Fibroblast of lung (primary cell): ENCODE results near the gene FAM117A. TPM values are rescaled to one million over a fixed set of nuclear protein-coding genes. Genes with fewer than 3 reads are reported as not detected.

ENCODE experiments used
- DNase-seq, 2 donors: peaks; one replicate each; pipeline versions ENCODE4 v3.0.0 to v3.0.0-alpha.2; 2010; ENCODE audit warnings: low read depth in 2 of 2
- H2AFZ ChIP-seq: 2 replicates; pipeline ENCODE4 v1.5.1; 2012; ENCODE audit warnings: low read length, control low read depth, inconsistent platforms
- H3K27ac ChIP-seq: 2 replicates; pipeline ENCODE4 v1.5.1; 2011; ENCODE audit warnings: low read length, control low read depth; ENCODE audit not compliant: insufficient read depth
- H3K27me3 ChIP-seq: 2 replicates; pipeline ENCODE4 v1.5.1; 2011; ENCODE audit warnings: mild to moderate bottlenecking, low read length; ENCODE audit not compliant: control insufficient read depth, insufficient read depth
- H3K36me3 ChIP-seq: 2 replicates; pipeline ENCODE4 v1.5.1; 2011; ENCODE audit warnings: low read length; ENCODE audit not compliant: control insufficient read depth, insufficient read depth
- H3K4me1 ChIP-seq: 2 replicates; pipeline ENCODE4 v1.5.1; 2011; ENCODE audit warnings: low read length; ENCODE audit not compliant: control insufficient read depth, insufficient read depth; ENCODE audit errors: extremely low read depth
- H3K4me2 ChIP-seq: 2 replicates; pipeline ENCODE4 v1.5.1; 2011; ENCODE audit warnings: low read length, control low read depth; ENCODE audit not compliant: insufficient read depth; ENCODE audit errors: extremely low read depth
- H3K4me3 ChIP-seq, 4 experiments: fragments of 200-600 bp in 1 of 4; sonication (generic) in 1 of 4; replicated peaks in 1 of 4; 2 replicates each; pipeline ENCODE4 v1.5.1; 2011 to 2016; ENCODE audit warnings: low read length in 4 of 4, low read depth in 3 of 4, mild to moderate bottlenecking in 3 of 4, control low read depth in 2 of 4, inconsistent platforms in 1 of 4, mixed read lengths in 1 of 4; ENCODE audit not compliant: insufficient read depth in 1 of 4; ENCODE audit errors: control extremely low read depth in 1 of 4
- H3K79me2 ChIP-seq: 2 replicates; pipeline ENCODE4 v1.5.1; 2012; ENCODE audit warnings: mild to moderate bottlenecking, low read length, inconsistent platforms; ENCODE audit not compliant: control insufficient read depth, insufficient read depth
- H3K9ac ChIP-seq: 2 replicates; pipeline ENCODE4 v1.5.1; 2011; ENCODE audit warnings: mild to moderate bottlenecking, low read length, control low read depth; ENCODE audit not compliant: insufficient read depth
- H3K9me3 ChIP-seq: 2 replicates; pipeline ENCODE4 v1.5.1; 2012; ENCODE audit warnings: low read depth, low read length; ENCODE audit not compliant: control insufficient read depth, insufficient read depth
- H4K20me1 ChIP-seq: 2 replicates; pipeline ENCODE4 v1.5.1; 2011; ENCODE audit warnings: low read length; ENCODE audit not compliant: control insufficient read depth, insufficient read depth; ENCODE audit errors: extremely low read depth
- CTCF ChIP-seq, 2 donors: IDR thresholded peaks in 1 of 2; conservative IDR thresholded peaks in 1 of 2; 1 replicate in 1 of 2; 2 replicates in 1 of 2; pipeline ENCODE4 v1.5.1; 2011 to 2012; ENCODE audit warnings: low read length in 2 of 2, control low read depth in 1 of 2, inconsistent platforms in 1 of 2, low read depth in 1 of 2, mild to moderate bottlenecking in 1 of 2
- EZH2 ChIP-seq: IDR thresholded peaks from 2 replicates; pipeline ENCODE4 v1.5.1; 2012; ENCODE audit warnings: low read length, control low read depth, mild to moderate bottlenecking; ENCODE audit errors: missing control alignments
- polyA plus RNA-seq, 2 donors: library from polyadenylated mRNA; depleted of rRNA in 1 of 2; stranded (reverse) in 1 of 2; unstranded in 1 of 2; fragments of >200 nt; gene quantifications; 2 replicates each; pipeline ENCODE4 v1.2.1, GENCODE V29; 2011 to 2012; ENCODE audit warnings: missing spikeins in 1 of 2
- total RNA-seq: library from RNA; depleted of rRNA; stranded (reverse); fragments of >200 nt; gene quantifications from 2 replicates; pipeline ENCODE4 v1.2.1, GENCODE V29; 2014

FAM117A gene
- total and polyA plus RNA-seq, 2 donors (not counting 1 experiment from before 2014, with no cell fraction given), result 2.4 to 3.3 TPM

- no peaks in the 10 kb centered on the region for H3K79me2 ChIP-seq
- no peaks in the 10 kb centered on the region for H4K20me1 ChIP-seq
- no peak overlapping the region for H3K27ac ChIP-seq
- no peaks in the 10 kb centered on the region for H3K36me3 ChIP-seq
- no peak overlapping the region for H3K4me2 ChIP-seq
- TF ChIP-seq EZH2 (no peak), CTCF (conservative IDR thresholded peaks at IDR 0.05 in 1 of 2, IDR thresholded peaks at IDR 0.05 in 1 of 2; ENCODE audit: low read depth in 1 of 2, low read length in 2 of 2) (no peak)
- peaks cover 2% of the 10 kb centered on the region for H3K4me1 ChIP-seq
- H3K9me3 ChIP-seq, result no peaks in the 10 kb centered on the region
- H3K4me3 ChIP-seq, result no peak overlapping the region
- no peak overlapping the region for H3K9ac ChIP-seq
- no peak for DNase-seq
- H3K27me3 ChIP-seq, result no peaks in the 10 kb centered on the region
- no peak overlapping the region for H2AFZ ChIP-seq
These were observed 33.0 kb downstream of the FAM117A start for GRCh38 chr17:49730785-49731434.

DNA sequence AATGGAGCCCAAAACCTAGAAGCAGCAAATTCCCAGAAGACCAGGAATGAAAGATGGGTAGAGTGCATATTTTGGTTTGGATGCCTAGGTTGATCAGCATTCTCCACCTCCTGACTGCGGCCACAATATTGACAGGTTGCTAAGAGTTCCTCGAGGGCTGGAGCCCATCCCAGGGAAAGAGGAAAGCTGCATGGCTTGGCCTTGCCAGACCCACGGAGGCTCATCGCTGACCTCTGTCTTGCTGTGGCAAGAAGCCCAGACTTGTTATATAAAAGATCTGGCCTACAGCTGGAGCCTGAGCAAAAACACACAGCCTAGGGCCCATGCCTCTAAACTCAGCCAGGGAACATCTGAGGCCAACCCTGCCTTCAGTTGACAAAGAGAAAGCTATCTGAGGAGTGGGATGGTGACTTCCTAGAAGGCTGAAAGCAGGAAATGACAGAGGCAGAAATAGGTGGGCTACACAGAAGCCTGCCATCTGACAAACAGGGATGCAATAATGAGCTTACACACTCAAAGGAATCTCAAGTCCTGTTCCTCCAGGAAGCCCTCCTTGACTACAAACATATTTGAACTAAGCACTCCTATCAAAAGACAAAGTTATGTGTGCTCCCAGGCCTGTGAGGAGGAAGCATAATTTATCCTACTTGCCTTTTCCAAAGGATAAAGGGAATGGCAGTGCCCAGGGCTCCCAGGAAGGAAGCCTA lies 33.7 kb downstream of the FAM117A start:
- no peak for TF ChIP-seq CTCF (conservative IDR thresholded peaks at IDR 0.05 in 1 of 2, IDR thresholded peaks at IDR 0.05 in 1 of 2; ENCODE audit: low read depth in 1 of 2, low read length in 2 of 2)
- Histone ChIP-seq H3K4me1 (peaks cover 2% of the 10 kb centered on the region), H3K9ac (no peak overlapping the region), H3K79me2 (no peaks in the 10 kb centered on the region), H2AFZ (no peak overlapping the region), H4K20me1 (no peaks in the 10 kb centered on the region), H3K36me3 (no peaks in the 10 kb centered on the region), H3K4me3 (no peak overlapping the region), H3K27ac (no peak overlapping the region), H3K27me3 (no peaks in the 10 kb centered on the region), H3K9me3 (no peaks in the 10 kb centered on the region), H3K4me2 (no peak overlapping the region)
- DNase-seq, result peak; percentile 94

DNA sequence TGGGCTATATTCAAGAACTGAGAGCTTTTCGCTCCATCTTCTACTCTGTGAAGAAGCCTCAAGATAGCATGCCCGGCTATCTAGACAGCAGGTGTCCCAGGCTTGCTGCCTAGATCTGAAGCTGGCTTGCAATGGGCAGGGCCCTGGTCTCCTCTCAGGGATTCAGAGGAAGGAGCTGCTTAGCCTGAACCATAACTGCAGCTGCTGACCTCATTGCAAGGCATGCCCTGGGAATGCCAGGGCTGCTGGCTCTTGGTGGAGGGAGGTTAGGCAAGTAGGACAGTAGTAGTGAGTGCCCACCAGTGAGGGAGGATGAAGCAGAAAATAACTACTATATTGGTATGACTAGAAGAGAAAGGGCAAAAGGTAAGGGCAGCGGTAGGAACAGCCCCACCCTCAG lies 34.9 kb downstream of the FAM117A start:
- peaks cover 2% of the 10 kb centered on the region for H3K4me1 ChIP-seq
- no peak overlapping the region for H3K9ac ChIP-seq
- H2AFZ ChIP-seq, result no peak overlapping the region
- DNase-seq, result no peak
- H3K36me3 ChIP-seq, result no peaks in the 10 kb centered on the region
- H3K9me3 ChIP-seq, result no peaks in the 10 kb centered on the region
- TF ChIP-seq CTCF (conservative IDR thresholded peaks at IDR 0.05 in 1 of 2, IDR thresholded peaks at IDR 0.05 in 1 of 2; ENCODE audit: low read depth in 1 of 2, low read length in 2 of 2), result no peak
- no peak for TF ChIP-seq EZH2
- H3K4me3 ChIP-seq, result no peak overlapping the region
- H4K20me1 ChIP-seq, result no peaks in the 10 kb centered on the region
- H3K27ac ChIP-seq, result no peak overlapping the region
- no peaks in the 10 kb centered on the region for H3K27me3 ChIP-seq
- H3K4me2 ChIP-seq, result no peak overlapping the region
- H3K79me2 ChIP-seq, result no peaks in the 10 kb centered on the region
